ENCODE measurements around the gene BCL2L14. TPM values are rescaled to one million over a fixed set of nuclear protein-coding genes. Genes with fewer than 3 reads are reported as not detected.
A peak's percentile ranks its signal among the peaks of the same experiment; 100 is the strongest.
"Not testable (repeated sequence)": the region's sequence is repeated elsewhere in the genome, so short reads cannot be mapped to it uniquely, and the experiment has no call there.

The BCL2L14 gene
- total RNA-seq, 2 experiments from 2014 or later, result 13.0 to 13.9 TPM

DNA sequence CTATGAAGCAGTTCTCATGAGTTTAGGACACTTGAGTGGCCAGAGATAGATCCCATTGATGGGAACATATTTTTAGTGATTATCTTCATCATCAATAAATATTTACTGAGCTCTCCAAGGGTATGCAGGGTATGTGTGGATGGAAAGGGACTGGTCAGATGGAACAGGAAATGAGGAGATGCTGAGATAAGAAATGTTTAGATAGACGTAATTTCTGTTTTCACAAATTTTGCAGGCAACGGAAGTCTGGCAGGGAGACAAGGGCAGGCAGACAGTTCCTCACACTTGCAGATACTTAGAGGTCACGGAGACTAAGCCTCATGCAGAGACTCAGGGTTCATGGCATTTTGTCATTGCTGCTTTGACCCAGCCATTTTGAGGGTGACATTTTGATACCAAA, 24.3 kb downstream of the BCL2L14 start:
- no peaks in the 10 kb centered on the region for H3K4me1 Mint-ChIP-seq
- no peak overlapping the region for H3K4me3 Mint-ChIP-seq
- no peak for DNase-seq
- H3K9me3 Mint-ChIP-seq, result no peaks in the 10 kb centered on the region
- no peak overlapping the region for H3K27ac Mint-ChIP-seq
- peaks cover 32% of the 10 kb centered on the region for H3K36me3 Mint-ChIP-seq (ENCODE audit: low read depth)
- no peaks in the 10 kb centered on the region for H3K27me3 Mint-ChIP-seq
- CTCF ChIA-PET, result interaction anchor here (0.9 kb wide), 1 partner anchor 10 kb away, joined by 4 read pairs; no protein-coding TSS in a partner anchor
- POLR2A ChIA-PET, result no interaction called here

DNA sequence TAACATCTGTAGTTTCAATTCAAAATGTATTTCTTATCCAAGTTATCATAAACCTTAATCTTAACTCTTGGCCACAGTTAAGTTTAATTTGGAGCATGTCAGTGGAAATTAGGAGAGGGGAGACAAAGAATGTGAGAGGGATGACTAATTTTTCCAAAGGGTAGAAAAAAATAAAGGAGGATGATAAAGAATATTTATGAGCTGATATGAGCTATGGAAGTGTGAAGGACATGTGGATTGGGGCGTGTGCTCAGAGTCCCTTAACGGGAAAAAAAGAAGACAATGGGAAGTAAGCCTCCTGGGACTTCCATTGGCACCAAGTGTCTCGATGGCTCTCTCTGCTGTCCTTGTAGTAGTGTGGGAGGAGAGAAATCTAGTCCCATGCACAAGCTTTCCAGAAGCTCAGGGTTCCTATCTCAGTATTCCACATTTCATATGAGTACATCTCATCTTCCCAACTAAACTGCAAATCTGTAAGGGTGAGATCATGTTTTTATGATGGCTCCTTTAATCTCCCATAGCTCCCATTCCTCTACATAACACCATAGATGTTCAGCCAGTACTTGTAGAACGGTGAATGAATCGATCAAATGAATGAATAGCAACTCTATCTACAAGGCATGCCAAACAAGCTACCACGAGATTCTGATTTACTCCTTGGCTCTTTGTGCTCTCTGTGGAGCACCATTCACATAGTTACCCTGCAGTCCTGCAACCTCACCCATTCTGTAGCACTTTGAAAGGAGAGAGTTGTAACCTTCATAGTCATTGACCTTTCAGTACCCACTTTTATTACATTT, 27.4 kb downstream of the BCL2L14 start:
- CTCF ChIA-PET, result interaction anchor here (1.4 kb wide), 1 partner anchor 65 kb away, joined by 5 read pairs; no protein-coding TSS in a partner anchor
- Mint-ChIP-seq H3K27ac (no peak overlapping the region), H3K4me1 (no peaks in the 10 kb centered on the region), H3K27me3 (no peaks in the 10 kb centered on the region), H3K4me3 (no peak overlapping the region), H3K9me3 (no peaks in the 10 kb centered on the region), H3K36me3 (ENCODE audit: low read depth) (peaks cover 32% of the 10 kb centered on the region)
- POLR2A ChIA-PET, result no interaction called here
- DNase-seq, result no peak

DNA sequence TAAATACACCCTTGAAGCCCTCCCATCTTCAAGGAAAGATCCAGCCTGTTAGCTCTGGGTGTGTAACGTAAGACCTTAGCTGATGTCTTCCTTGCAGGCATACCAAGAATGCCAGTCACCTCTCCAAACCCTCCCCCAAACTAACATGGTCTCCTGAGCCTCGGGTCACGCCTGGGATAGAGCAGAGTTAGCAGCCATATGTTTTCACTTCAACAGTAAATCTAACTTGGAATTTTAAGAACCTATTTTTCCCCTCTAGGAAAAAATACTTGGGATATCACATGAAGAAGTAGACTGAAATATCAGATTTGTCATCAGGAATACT, 27.9 kb downstream of the BCL2L14 start:
- Mint-ChIP-seq H3K4me3 (no peak overlapping the region), H3K27me3 (no peaks in the 10 kb centered on the region), H3K27ac (no peak overlapping the region), H3K9me3 (peaks cover 2% of the 10 kb centered on the region), H3K36me3 (ENCODE audit: low read depth) (peaks cover 35% of the 10 kb centered on the region), H3K4me1 (no peaks in the 10 kb centered on the region)
- CTCF ChIA-PET, result interaction anchor here (1.4 kb wide), 1 partner anchor 66 kb away, joined by 5 read pairs; no protein-coding TSS in a partner anchor
- POLR2A ChIA-PET, result no interaction called here
- DNase-seq, result no peak

DNA sequence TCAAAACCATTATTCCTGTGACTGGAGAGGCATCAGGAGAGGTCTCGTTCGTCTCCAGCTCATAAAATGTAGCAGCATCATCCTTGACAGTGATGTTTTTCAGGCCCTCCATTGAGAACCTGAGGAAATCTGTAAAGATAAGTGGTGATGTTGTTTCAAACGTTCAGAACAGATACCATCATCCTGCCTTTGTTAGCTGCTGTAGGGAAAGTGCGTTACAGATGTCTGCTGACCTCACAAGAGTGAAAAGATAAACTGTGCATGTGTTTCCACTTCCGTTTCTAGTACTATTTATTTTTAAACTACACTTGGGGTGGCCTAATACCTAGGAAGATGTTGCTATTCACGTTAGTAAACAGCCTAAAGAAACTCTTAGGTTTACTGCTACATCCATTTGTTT, 28.4 kb downstream of the BCL2L14 start:
- POLR2A ChIA-PET, result no interaction called here
- H3K4me3 Mint-ChIP-seq, result no peak overlapping the region
- no peak for DNase-seq
- CTCF ChIA-PET, result interaction anchor here (1.4 kb wide), 1 partner anchor 66 kb away, joined by 5 read pairs; no protein-coding TSS in a partner anchor
- peaks cover 2% of the 10 kb centered on the region for H3K9me3 Mint-ChIP-seq
- H3K27me3 Mint-ChIP-seq, result peaks cover under 1% of the 10 kb centered on the region
- H3K36me3 Mint-ChIP-seq (ENCODE audit: low read depth), result peaks cover 35% of the 10 kb centered on the region
- H3K4me1 Mint-ChIP-seq, result no peaks in the 10 kb centered on the region
- H3K27ac Mint-ChIP-seq, result no peak overlapping the region

DNA sequence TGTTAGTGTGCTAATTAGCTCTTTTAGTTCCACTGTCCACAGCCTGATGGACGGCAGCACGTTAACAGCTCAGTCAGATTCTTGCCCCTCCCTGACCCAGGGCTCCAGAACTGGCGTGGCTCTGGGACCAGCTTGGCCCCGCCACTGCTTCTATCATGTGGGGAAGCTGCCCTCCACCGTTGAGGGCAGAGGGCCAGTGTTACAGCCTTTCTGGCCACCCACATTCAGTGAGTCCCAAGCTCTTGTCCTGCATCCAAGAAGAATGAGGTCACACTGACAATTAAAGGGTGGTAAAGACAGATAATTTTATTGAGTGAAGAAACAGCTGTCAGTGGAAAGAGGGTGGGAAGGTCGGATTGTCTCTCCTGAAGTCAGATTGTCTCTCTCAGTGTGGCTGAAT, 36.9 kb downstream of the BCL2L14 start:
- Mint-ChIP-seq H3K4me1 (no peaks in the 10 kb centered on the region), H3K4me3 (no peak overlapping the region), H3K36me3 (ENCODE audit: low read depth) (peaks cover 13% of the 10 kb centered on the region), H3K27me3 (peaks cover 10% of the 10 kb centered on the region), H3K27ac (no peak overlapping the region), H3K9me3 (peaks cover 22% of the 10 kb centered on the region)
- CTCF ChIA-PET, result no interaction called here
- POLR2A ChIA-PET, result no interaction called here
- no peak for DNase-seq

DNA sequence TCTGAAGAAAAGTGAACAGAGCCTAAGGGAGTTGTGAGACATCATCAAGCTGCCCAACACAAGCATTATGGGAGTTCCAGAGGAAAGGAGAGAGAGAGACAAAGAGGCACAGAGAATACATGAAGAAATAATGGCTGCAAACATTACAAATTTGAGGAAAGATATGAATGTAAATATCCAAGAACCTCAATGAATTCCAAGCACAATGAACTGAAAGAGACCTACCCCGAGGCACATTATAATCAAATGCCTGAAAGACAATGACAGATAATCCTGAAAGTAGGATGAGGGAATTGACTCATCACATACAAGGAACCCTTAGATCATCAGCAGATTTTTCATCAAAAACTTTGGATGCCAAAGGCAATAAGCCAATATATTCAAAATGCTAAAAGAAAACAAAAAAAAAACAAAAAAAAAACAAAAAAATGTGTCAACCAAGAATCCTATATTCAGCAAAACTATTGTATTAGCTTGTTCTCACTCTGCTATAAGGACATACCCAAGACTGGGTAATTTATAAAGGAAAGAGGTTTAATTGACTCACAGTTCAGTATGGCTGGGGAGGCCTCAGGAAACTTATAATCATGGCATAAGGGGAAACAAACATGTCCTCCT, 37.8 kb downstream of the BCL2L14 start:
- no peak overlapping the region for H3K27ac Mint-ChIP-seq
- H3K4me1 Mint-ChIP-seq, result no peaks in the 10 kb centered on the region
- DNase-seq, result no peak
- peaks cover 10% of the 10 kb centered on the region for H3K27me3 Mint-ChIP-seq
- CTCF ChIA-PET, result no interaction called here
- peaks cover 20% of the 10 kb centered on the region for H3K9me3 Mint-ChIP-seq
- POLR2A ChIA-PET, result no interaction called here
- no peak overlapping the region for H3K4me3 Mint-ChIP-seq
- H3K36me3 Mint-ChIP-seq (ENCODE audit: low read depth), result peaks cover 11% of the 10 kb centered on the region

DNA sequence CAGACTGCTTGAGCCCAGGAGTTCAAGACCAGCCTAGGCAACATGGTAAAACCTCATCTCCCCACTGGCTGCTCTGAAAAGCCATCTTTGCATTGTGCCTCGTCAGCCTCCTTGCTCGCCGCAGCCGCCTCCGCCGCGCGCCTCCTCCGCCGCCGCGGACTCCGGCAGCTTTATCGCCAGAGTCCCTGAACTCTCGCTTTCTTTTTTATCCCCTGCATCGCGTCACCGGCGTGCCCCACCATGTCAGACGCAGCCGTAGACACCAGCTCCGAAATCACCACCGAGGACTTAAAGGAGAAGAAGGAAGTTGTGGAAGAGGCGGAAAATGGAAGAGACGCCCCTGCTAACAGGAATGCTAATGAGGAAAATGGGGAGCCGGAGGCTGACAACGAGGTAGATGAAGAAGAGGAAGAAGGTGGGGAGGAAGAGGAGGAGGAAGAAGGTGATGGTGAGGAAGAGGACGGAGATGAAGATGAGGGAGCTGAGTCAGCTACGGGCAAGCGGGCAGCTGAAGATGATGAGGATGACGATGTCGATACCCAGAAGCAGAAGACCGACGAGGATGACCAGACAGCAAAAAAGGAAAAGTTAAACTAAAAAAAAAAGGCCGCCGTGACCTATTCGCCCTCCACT, 40.3 kb downstream of the BCL2L14 start:
- H3K4me1 Mint-ChIP-seq, H3K27me3 Mint-ChIP-seq, CTCF ChIA-PET, POLR2A ChIA-PET, H3K27ac Mint-ChIP-seq: not testable (repeated sequence)
- DNase-seq, result peak; percentile 28
- Mint-ChIP-seq H3K9me3 (peaks cover 20% of the 10 kb centered on the region), H3K36me3 (ENCODE audit: low read depth) (peaks cover 11% of the 10 kb centered on the region), H3K4me3 (peak overlapping the region; percentile 69)

DNA sequence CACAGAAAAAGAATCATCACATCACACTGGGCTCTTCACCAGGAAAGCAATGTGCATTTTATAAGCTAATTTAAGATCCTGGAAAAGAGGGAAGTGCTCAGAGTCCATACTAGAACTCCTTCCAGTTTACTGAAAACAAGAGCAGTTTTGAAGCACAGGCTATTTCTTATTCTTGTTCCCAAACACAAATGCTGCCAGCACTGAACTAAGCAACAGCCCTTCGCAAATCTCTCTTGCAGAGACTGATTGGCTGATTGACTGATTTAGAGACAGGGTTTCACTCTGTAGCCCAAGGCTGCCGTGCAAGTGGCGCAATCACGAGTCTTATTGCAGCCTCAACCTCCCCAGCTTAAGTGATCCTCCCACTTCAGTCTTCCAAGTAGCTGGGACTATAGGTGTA, 44.8 kb downstream of the BCL2L14 start:
- no peak overlapping the region for H3K4me3 Mint-ChIP-seq
- no peaks in the 10 kb centered on the region for H3K36me3 Mint-ChIP-seq (ENCODE audit: low read depth)
- ChIA-PET POLR2A (no interaction called here), CTCF (no interaction called here)
- H3K27me3 Mint-ChIP-seq, result peaks cover 5% of the 10 kb centered on the region
- H3K9me3 Mint-ChIP-seq, result peaks cover 3% of the 10 kb centered on the region
- no peaks in the 10 kb centered on the region for H3K4me1 Mint-ChIP-seq
- DNase-seq, result no peak
- H3K27ac Mint-ChIP-seq, result no peak overlapping the region

DNA sequence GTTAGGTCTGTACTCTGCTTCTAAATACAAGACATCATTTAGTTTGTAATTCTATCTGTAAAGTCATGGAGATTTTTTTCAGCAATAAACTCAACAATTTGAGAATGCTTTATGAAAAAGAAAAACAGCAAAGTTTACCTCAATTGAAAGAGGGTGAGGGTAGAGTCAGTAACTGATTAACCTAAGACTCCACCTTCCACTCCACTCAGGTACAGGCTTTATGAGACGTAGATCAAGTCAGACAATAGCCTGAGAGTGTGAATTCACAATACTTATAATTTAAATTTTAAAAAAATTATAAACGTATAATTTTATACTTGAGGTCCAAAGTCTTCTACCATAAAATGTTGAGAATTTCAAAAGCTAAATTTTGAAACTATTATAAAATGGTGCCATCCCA, 45.9 kb downstream of the BCL2L14 start:
- no peaks in the 10 kb centered on the region for H3K9me3 Mint-ChIP-seq
- POLR2A ChIA-PET, result no interaction called here
- H3K27ac Mint-ChIP-seq, result no peak overlapping the region
- H3K4me3 Mint-ChIP-seq, result no peak overlapping the region
- CTCF ChIA-PET, result interaction anchor here (1.2 kb wide), 1 partner anchor 25 kb away, joined by 3 read pairs; no protein-coding TSS in a partner anchor
- peaks cover 5% of the 10 kb centered on the region for H3K27me3 Mint-ChIP-seq
- H3K4me1 Mint-ChIP-seq, result no peaks in the 10 kb centered on the region
- no peaks in the 10 kb centered on the region for H3K36me3 Mint-ChIP-seq (ENCODE audit: low read depth)
- no peak for DNase-seq

DNA sequence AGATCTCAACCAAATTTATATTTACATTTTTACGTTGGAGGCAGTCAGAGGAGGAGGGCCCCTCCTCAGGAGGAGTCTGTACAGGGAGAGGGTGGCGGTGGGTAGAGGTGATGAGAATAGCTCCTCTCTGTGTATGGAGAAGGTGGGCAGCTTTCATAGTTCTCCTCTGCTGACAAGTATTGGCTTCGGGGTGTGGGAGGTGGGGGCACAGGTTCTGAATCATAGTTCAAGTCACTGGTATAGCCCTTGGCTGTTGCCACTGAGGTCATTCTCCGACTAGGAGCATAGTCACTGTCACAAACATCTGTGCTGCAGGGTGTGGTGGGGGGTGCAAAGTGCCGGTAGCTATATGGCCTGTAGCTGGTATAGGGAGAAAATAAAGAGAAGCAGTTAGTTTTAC, 50.3 kb downstream of the BCL2L14 start:
- CTCF ChIA-PET, result interaction anchor here (1.1 kb wide), 1 partner anchor 210 kb away, joined by 3 read pairs; no protein-coding TSS in a partner anchor
- peaks cover 4% of the 10 kb centered on the region for H3K27me3 Mint-ChIP-seq
- POLR2A ChIA-PET, result no interaction called here
- no peaks in the 10 kb centered on the region for H3K36me3 Mint-ChIP-seq (ENCODE audit: low read depth)
- H3K4me3 Mint-ChIP-seq, result no peak overlapping the region
- no peak overlapping the region for H3K27ac Mint-ChIP-seq
- no peaks in the 10 kb centered on the region for H3K4me1 Mint-ChIP-seq
- no peaks in the 10 kb centered on the region for H3K9me3 Mint-ChIP-seq
- DNase-seq, result no peak

DNA sequence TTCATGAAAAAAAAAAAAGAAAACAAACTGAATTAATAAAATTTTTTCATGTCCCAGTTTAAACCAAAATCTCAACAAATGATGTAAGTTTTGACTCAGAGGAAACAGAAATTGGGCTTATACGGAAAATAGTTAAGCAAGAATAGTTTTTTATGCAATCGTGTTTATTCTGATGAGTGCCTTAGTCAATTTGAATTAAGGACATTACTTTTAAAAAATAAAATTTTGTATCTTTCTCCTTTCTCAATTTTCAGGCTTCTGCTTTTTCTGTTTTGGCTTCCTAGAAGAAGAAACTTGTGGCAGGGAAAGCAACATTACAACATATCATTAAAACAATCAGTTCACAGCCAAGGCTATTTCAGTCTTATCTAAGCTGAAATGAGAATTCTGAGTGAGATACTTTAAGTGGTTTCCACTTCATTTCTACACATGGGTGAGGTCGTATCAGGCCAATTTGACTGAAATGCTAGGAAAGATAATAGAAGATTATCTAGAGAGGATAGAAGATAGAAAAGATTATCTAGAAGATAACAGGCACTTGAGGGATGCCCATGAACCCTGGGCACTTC, 52.4 kb downstream of the BCL2L14 start:
- no peaks in the 10 kb centered on the region for H3K4me1 Mint-ChIP-seq
- POLR2A ChIA-PET, result no interaction called here
- H3K27ac Mint-ChIP-seq, result no peak overlapping the region

DNA sequence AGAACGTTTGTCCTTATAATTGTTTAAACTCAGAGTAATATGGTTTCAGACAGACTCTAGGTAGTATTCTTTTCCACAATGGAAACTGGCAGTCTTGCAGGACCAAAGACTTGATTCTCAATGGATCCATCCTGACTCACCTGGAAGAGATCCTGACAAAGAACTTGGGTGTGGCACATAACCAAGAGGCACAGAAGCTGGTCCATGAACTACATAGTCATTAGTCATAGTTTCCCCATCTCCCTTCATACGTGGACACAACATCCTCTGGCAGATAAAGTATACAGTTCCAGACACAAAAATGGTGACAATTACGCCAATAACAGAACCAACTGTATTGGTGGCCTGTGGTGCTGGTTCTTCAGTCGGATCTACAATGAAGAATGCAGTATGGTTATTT, 55.8 kb downstream of the BCL2L14 start:
- DNase-seq, result no peak
- Mint-ChIP-seq H3K9me3 (no peaks in the 10 kb centered on the region), H3K36me3 (ENCODE audit: low read depth) (no peaks in the 10 kb centered on the region), H3K4me3 (no peak overlapping the region), H3K4me1 (no peaks in the 10 kb centered on the region), H3K27me3 (peaks cover 16% of the 10 kb centered on the region), H3K27ac (no peak overlapping the region)
- ChIA-PET POLR2A (no interaction called here), CTCF (no interaction called here)

More for the DNA sequence above, 52.4 kb downstream of the BCL2L14 start:
- H3K36me3 Mint-ChIP-seq (ENCODE audit: low read depth), result no peaks in the 10 kb centered on the region
- no peak overlapping the region for H3K4me3 Mint-ChIP-seq
- peaks cover 9% of the 10 kb centered on the region for H3K27me3 Mint-ChIP-seq
- CTCF ChIA-PET, result no interaction called here
- H3K9me3 Mint-ChIP-seq, result no peaks in the 10 kb centered on the region
- no peak for DNase-seq

DNA sequence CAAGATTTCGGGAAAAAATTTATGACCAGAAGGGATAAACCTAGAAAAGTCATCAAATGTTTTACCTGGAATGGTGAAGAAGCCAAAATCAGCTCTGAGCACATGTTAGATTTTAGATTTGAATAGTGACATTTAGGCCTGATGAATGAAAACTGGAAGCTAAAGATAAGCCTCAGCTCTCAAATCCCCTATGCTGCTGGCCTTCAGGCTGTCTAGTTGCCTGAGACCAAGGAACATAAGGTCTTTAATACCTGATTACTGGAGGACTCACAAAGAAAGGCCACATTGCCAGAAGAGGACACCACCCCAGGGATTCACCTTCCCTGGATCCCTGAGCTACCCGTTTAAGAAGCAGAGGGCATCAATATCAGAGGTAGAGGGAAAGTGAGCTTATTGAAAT, 56.6 kb downstream of the BCL2L14 start:
- no peak for DNase-seq
- ChIA-PET CTCF (no interaction called here), POLR2A (no interaction called here)
- no peak overlapping the region for H3K4me3 Mint-ChIP-seq
- H3K27ac Mint-ChIP-seq, result no peak overlapping the region
- peaks cover 16% of the 10 kb centered on the region for H3K27me3 Mint-ChIP-seq
- no peaks in the 10 kb centered on the region for H3K36me3 Mint-ChIP-seq (ENCODE audit: low read depth)
- H3K9me3 Mint-ChIP-seq, result no peaks in the 10 kb centered on the region
- H3K4me1 Mint-ChIP-seq, result no peaks in the 10 kb centered on the region
